H1 (cell line): ENCODE results near the gene HSPBP1. TPM values are rescaled to one million over a fixed set of nuclear protein-coding genes. Genes with fewer than 3 reads are reported as not detected.

ENCODE experiments used
- CTCF ChIA-PET: fragments of 300-600 bp; sonication (Branson Sonifier 250); formaldehyde crosslinking; loops from one replicate; lab custom pipeline; 2021; ENCODE audit not compliant: partially characterized antibody; lab: Charles Lee
- POLR2A ChIA-PET: fragments of 300-600 bp; sonication (Branson Sonifier 250); formaldehyde crosslinking; loops from one replicate; lab custom pipeline; 2021; ENCODE audit warnings: inconsistent platforms; ENCODE audit not compliant: partially characterized antibody; lab: Charles Lee
- DNase-seq, 2 experiments: peaks; one replicate each; pipeline versions ENCODE4 v3.0.0 to v3.0.0-alpha.2; 2010 to 2022; ENCODE audit warnings: low spot score in 2 of 2, low read depth in 1 of 2, mixed read lengths in 1 of 2
- FAIRE-seq: peaks from 2 replicates; lab custom pipeline; 2011; peaks lifted over from hg19 to GRCh38; lab: Jason Lieb, UNC
- H2AFZ ChIP-seq: 2 replicates; pipeline ENCODE4 v1.8.1; 2012; ENCODE audit warnings: low read length, inconsistent platforms
- H2AK5ac ChIP-seq: 2 replicates; pipeline ENCODE4 v1.6.1; 2013; ENCODE audit warnings: low read depth, low read length
- H2BK120ac ChIP-seq: replicated peaks from 2 replicates; pipeline ENCODE3; 2013; ENCODE audit warnings: low read depth, low read length, inconsistent platforms
- H2BK12ac ChIP-seq: 2 replicates; pipeline ENCODE4 v1.6.1; 2013; ENCODE audit warnings: low read depth, low read length
- H2BK15ac ChIP-seq: 2 replicates; pipeline ENCODE4 v1.6.1; 2013; ENCODE audit warnings: low read length
- H2BK20ac ChIP-seq: 2 replicates; pipeline ENCODE4 v1.6.1; 2013; ENCODE audit warnings: low read length
- H2BK5ac ChIP-seq: 2 replicates; pipeline ENCODE4 v1.6.1; 2013; ENCODE audit warnings: low read depth, low read length
- H3K14ac ChIP-seq: 2 replicates; pipeline ENCODE4 v1.6.1; 2013; ENCODE audit warnings: inconsistent platforms; ENCODE audit not compliant: insufficient read length
- H3K18ac ChIP-seq: 2 replicates; pipeline ENCODE4 v1.6.1; 2013; ENCODE audit warnings: low read length; ENCODE audit errors: extremely low read depth
- H3K23ac ChIP-seq: 2 replicates; pipeline ENCODE4 v1.6.1; 2013; ENCODE audit warnings: inconsistent platforms; ENCODE audit not compliant: insufficient read length
- H3K23me2 ChIP-seq: 2 replicates; pipeline ENCODE4 v1.6.1; 2013; ENCODE audit warnings: low read depth, low read length
- H3K27ac ChIP-seq: 2 replicates; pipeline ENCODE4 v1.6.1; 2011; ENCODE audit warnings: low read depth, low read length, inconsistent platforms
- H3K27me3 ChIP-seq, 4 experiments: replicated peaks in 1 of 4; 1 replicate in 1 of 4; 2 replicates in 3 of 4; pipeline versions ENCODE4 v1.6.1 to v1.8.1; 2011 to 2013; ENCODE audit warnings: low read length in 3 of 4, mild to moderate bottlenecking in 3 of 4, inconsistent platforms in 2 of 4, mixed read lengths in 2 of 4, moderate library complexity in 1 of 4; ENCODE audit not compliant: control insufficient read depth in 3 of 4, insufficient read depth in 3 of 4; ENCODE audit errors: extremely low read depth in 1 of 4
- H3K36me3 ChIP-seq, 4 experiments: 2 replicates each; pipeline versions ENCODE4 v1.6.1 to v1.8.1; 2011 to 2013; ENCODE audit warnings: mild to moderate bottlenecking in 4 of 4, low read length in 3 of 4, moderate library complexity in 2 of 4, control low read depth in 1 of 4, inconsistent platforms in 1 of 4; ENCODE audit not compliant: insufficient read depth in 4 of 4, control insufficient read depth in 2 of 4
- H3K4ac ChIP-seq: replicated peaks from 2 replicates; pipeline ENCODE3; 2013; ENCODE audit warnings: low read length, low read depth, mixed read lengths, inconsistent platforms; ENCODE audit not compliant: insufficient read length
- H3K4me1 ChIP-seq, 4 experiments: replicated peaks in 1 of 4; 1 replicate in 1 of 4; 2 replicates in 3 of 4; pipeline versions ENCODE4 v1.6.1 to v1.8.1; 2011 to 2013; ENCODE audit warnings: low read length in 3 of 4, inconsistent platforms in 2 of 4, mixed read lengths in 1 of 4; ENCODE audit not compliant: insufficient read depth in 4 of 4, control insufficient read depth in 3 of 4
- H3K4me2 ChIP-seq, 2 experiments: 2 replicates each; pipeline versions ENCODE4 v1.6.1 to v1.8.1; 2011 to 2013; ENCODE audit warnings: low read depth in 2 of 2, low read length in 2 of 2, control low read depth in 1 of 2, inconsistent platforms in 1 of 2, mild to moderate bottlenecking in 1 of 2; ENCODE audit not compliant: insufficient read depth in 1 of 2
- H3K4me3 ChIP-seq, 4 experiments: fragments of 200-600, 300-600 bp in 1 of 4; sonication (generic), shearing (Covaris generic), sonication (Bioruptor Twin) in 1 of 4; 2 replicates each; pipeline versions ENCODE4 v1.5.1 to v1.8.1; 2011 to 2016; ENCODE audit warnings: low read length in 4 of 4, low read depth in 3 of 4, control low read depth in 2 of 4, inconsistent platforms in 2 of 4, mild to moderate bottlenecking in 2 of 4, mixed read lengths in 1 of 4, moderate library complexity in 1 of 4; ENCODE audit not compliant: insufficient read depth in 2 of 4; ENCODE audit errors: extremely low read depth in 1 of 4
- H3K56ac ChIP-seq: replicated peaks from 2 replicates; pipeline ENCODE3; 2013; ENCODE audit warnings: low read depth, mild to moderate bottlenecking, mixed read lengths, low read length, inconsistent platforms; ENCODE audit not compliant: insufficient read length
- H3K79me1 ChIP-seq: 2 replicates; pipeline ENCODE4 v1.6.1; 2013; ENCODE audit warnings: low read depth, low read length, control low read depth
- H3K79me2 ChIP-seq, 2 experiments: 2 replicates each; pipeline versions ENCODE4 v1.6.1 to v1.8.1; 2012 to 2013; ENCODE audit warnings: low read length in 2 of 2, mild to moderate bottlenecking in 2 of 2, inconsistent platforms in 1 of 2; ENCODE audit not compliant: insufficient read depth in 2 of 2, control insufficient read depth in 1 of 2
- H3K9ac ChIP-seq, 4 experiments: replicated peaks in 1 of 4; 1 replicate in 1 of 4; 2 replicates in 3 of 4; pipeline versions ENCODE4 v1.6.1 to v1.8.1; 2011 to 2013; ENCODE audit warnings: low read depth in 3 of 4, low read length in 3 of 4, control low read depth in 2 of 4, mild to moderate bottlenecking in 2 of 4, moderate library complexity in 2 of 4, inconsistent platforms in 1 of 4; ENCODE audit errors: extremely low read depth in 1 of 4
- H3K9me3 ChIP-seq, 2 experiments: 2 replicates each; pipeline versions ENCODE4 v1.6.1 to v1.8.1; 2012 to 2013; ENCODE audit warnings: mild to moderate bottlenecking in 2 of 2, moderate library complexity in 2 of 2, control low read depth in 1 of 2, inconsistent platforms in 1 of 2, low read depth in 1 of 2, low read length in 1 of 2, mixed read lengths in 1 of 2; ENCODE audit not compliant: insufficient read depth in 2 of 2
- H4K20me1 ChIP-seq, 2 experiments: replicated peaks in 1 of 2; 2 replicates each; pipeline versions ENCODE3 to v1.8.1; 2011 to 2013; ENCODE audit warnings: inconsistent platforms in 2 of 2, low read length in 2 of 2, mild to moderate bottlenecking in 1 of 2; ENCODE audit not compliant: insufficient read depth in 2 of 2, control insufficient read depth in 1 of 2
- H4K5ac ChIP-seq: 2 replicates; pipeline ENCODE4 v1.6.1; 2013; ENCODE audit warnings: low read length, low read depth, mixed read lengths, inconsistent platforms; ENCODE audit not compliant: insufficient read length
- H4K8ac ChIP-seq: 2 replicates; pipeline ENCODE4 v1.8.0; 2013; ENCODE audit warnings: mild to moderate bottlenecking, moderate library complexity, low read length, inconsistent platforms; ENCODE audit not compliant: insufficient read depth; ENCODE audit errors: extremely low read depth
- H4K91ac ChIP-seq: replicated peaks from 2 replicates; pipeline ENCODE3; 2013; ENCODE audit warnings: low read length, mixed read lengths, inconsistent platforms; ENCODE audit not compliant: insufficient read length
- BRCA1 ChIP-seq: IDR thresholded peaks from 2 replicates; pipeline ENCODE4 v1.6.1; 2012; ENCODE audit warnings: low read depth, low read length, improper control_type of control experiment
- CTCF ChIP-seq, 3 experiments: IDR thresholded peaks; 1 replicate in 2 of 3; 2 replicates in 1 of 3; pipeline versions ENCODE4 v1.5.1 to v1.6.1; 2011; ENCODE audit warnings: low read length in 3 of 3, mild to moderate bottlenecking in 3 of 3, inconsistent platforms in 2 of 3, low read depth in 1 of 3, moderate library complexity in 1 of 3; ENCODE audit not compliant: insufficient read depth in 1 of 3; ENCODE audit errors: control extremely low read depth in 1 of 3
- EP300 ChIP-seq, 2 experiments: IDR thresholded peaks; 1 replicate in 1 of 2; 2 replicates in 1 of 2; pipeline ENCODE4 v1.6.1; 2011 to 2012; ENCODE audit warnings: low read depth in 2 of 2, low read length in 2 of 2, mild to moderate bottlenecking in 2 of 2, borderline replicate concordance in 1 of 2, inconsistent platforms in 1 of 2, moderate library complexity in 1 of 2
- JUND ChIP-seq: IDR thresholded peaks from 2 replicates; pipeline ENCODE4 v1.6.1; 2011; ENCODE audit warnings: mild to moderate bottlenecking, improper control_type of control experiment, low read length
- NRF1 ChIP-seq: IDR thresholded peaks from 2 replicates; pipeline ENCODE4 v1.6.1; 2011; ENCODE audit warnings: mild to moderate bottlenecking, low read depth, low read length, improper control_type of control experiment
- PHF8 ChIP-seq: fragments of 200-600 bp; sonication (generic); conservative IDR thresholded peaks from 2 replicates; pipeline ENCODE4 v1.7.1; 2012; ENCODE audit warnings: low read depth, mild to moderate bottlenecking, inconsistent platforms, low read length, moderate library complexity
- POLR2A ChIP-seq, 2 experiments: IDR thresholded peaks; 1 replicate in 1 of 2; 2 replicates in 1 of 2; pipeline ENCODE4 v1.6.1; 2011; ENCODE audit warnings: low read depth in 2 of 2, low read length in 2 of 2, mild to moderate bottlenecking in 2 of 2; ENCODE audit errors: control extremely low read depth in 1 of 2
- RAD21 ChIP-seq, 2 experiments: IDR thresholded peaks in 1 of 2; conservative IDR thresholded peaks in 1 of 2; 2 replicates each; pipeline ENCODE4 v1.6.1; 2011; ENCODE audit warnings: low read depth in 2 of 2, low read length in 2 of 2, improper control_type of control experiment in 1 of 2, inconsistent platforms in 1 of 2, mild to moderate bottlenecking in 1 of 2, moderate library complexity in 1 of 2
- TAF7 ChIP-seq: optimal IDR thresholded peaks from 2 replicates; pipeline ENCODE3; 2011; ENCODE audit warnings: low read depth, mild to moderate bottlenecking, inconsistent platforms, low read length, moderate library complexity, borderline replicate concordance
- WGBS, 2 experiments: shearing (Covaris generic) in 1 of 2; methylation state at CpG; one replicate each; pipeline versions ENCODE4 v1.1.6 to v1.1.7; 2013 to 2015; ENCODE audit warnings: low lambda C conversion rate in 2 of 2, mixed read lengths in 2 of 2, inconsistent platforms in 1 of 2, low coverage in 1 of 2, missing lambda C conversion rate in 1 of 2; ENCODE audit not compliant: insufficient replicate concordance in 2 of 2, insufficient coverage in 1 of 2, insufficient read length in 1 of 2; ENCODE audit errors: extremely low coverage in 1 of 2, missing lambda C conversion rate in 1 of 2; 5-methylcytosine and 5-hydroxymethylcytosine counted together
- polyA plus RNA-seq, 7 experiments: library from polyadenylated mRNA; depleted of rRNA in 3 of 7; stranded (reverse) in 5 of 7; unstranded in 2 of 7; fragments of >200 nt in 5 of 7; fragments of 200-250 nt in 2 of 7; gene quantifications; 1 replicate in 5 of 7; 2 replicates in 1 of 7; 4 replicates in 1 of 7; pipeline versions ENCODE4 v1.2.1 to v1.2.3, GENCODE V29; 2011 to 2013; ENCODE audit warnings: missing spikeins in 2 of 7, mixed read lengths in 2 of 7
- total RNA-seq: library from RNA; stranded (reverse); fragmentation: NEBNext Ultra II Directional; extraction: Animal tissue kit (Norgen Biotek cat#: 25700); gene quantifications from 2 replicates; pipeline ENCODE4 v1.2.1, GENCODE V29; 2021

The HSPBP1 gene
- total and polyA plus RNA-seq, 2 of the 8 experiments (the other 6 are each of a cell fraction or from before 2014, with no cell fraction given), result 63.4 to 100 TPM

GRCh38 chr19:55276720-55277430, 3.0 kb downstream of the HSPBP1 start:
- Histone ChIP-seq H4K5ac (no peak overlapping the region), H3K9ac (no peak overlapping the region), H3K27me3 (no peaks in the 10 kb centered on the region), H4K91ac (no peak overlapping the region), H2BK12ac (no peak overlapping the region), H4K20me1 (peaks cover 3 to 4% of the 10 kb centered on the region in 2 experiments), H3K23ac (no peak overlapping the region), H3K18ac (no peak overlapping the region), H3K56ac (peak overlapping the region; percentile 23), H2BK120ac (no peak overlapping the region), H3K79me2 (peaks cover 3 to 6% of the 10 kb centered on the region in 2 experiments; a peak in 3 of 4 replicates), H2BK15ac (no peak overlapping the region), H2BK5ac (no peak overlapping the region), H3K4me2 (no peak overlapping the region), H3K36me3 (peaks cover 0 to 9% (median 5%) of the 10 kb centered on the region in 4 experiments; a peak in 5 of 8 replicates), H3K4ac (no peak overlapping the region), H3K4me1 (peaks cover 3 to 14% (median 4%) of the 10 kb centered on the region in 4 experiments), H3K9me3 (no peaks in the 10 kb centered on the region), H3K27ac (no peak overlapping the region), H3K4me3 (no peak overlapping the region), H3K79me1 (peaks cover 7% of the 10 kb centered on the region; the same call in 1 of the 2 replicates), H3K14ac (no peak overlapping the region), H4K8ac (no peak overlapping the region), H2AFZ (no peak overlapping the region), H2AK5ac (no peak overlapping the region), H3K23me2 (peaks cover 9% of the 10 kb centered on the region; the same call in 1 of the 2 replicates), H2BK20ac (no peak overlapping the region)
- ChIA-PET POLR2A (interaction anchor here (0.6 to 2.5 kb wide), 6 partner anchors 15 to 161 kb away, joined by 3 to 10 read pairs (median 4); partner anchors contain the start of genes KMT5C and PPP6R1), CTCF (interaction anchor here (1.3 to 1.8 kb wide), 4 partner anchors 22 to 796 kb away, joined by 4 to 5 read pairs (median 4); no protein-coding TSS in a partner anchor)
- 91% methylated on average over 15 of the region's 15 CpGs; no CpG with 5 or more reads in 1 of the 2 experiments for WGBS, 2 experiments
- no peak for DNase-seq
- FAIRE-seq, result no peak
- TF ChIP-seq POLR2A (IDR thresholded peaks at IDR 0.05; ENCODE audit: control extremely low read depth in 1 of 2, low read depth in 2 of 2, low read length in 2 of 2) (no peak), TAF7 (no peak), RAD21 (IDR thresholded peaks at IDR 0.05 in 1 of 2, conservative IDR thresholded peaks at IDR 0.05 in 1 of 2; ENCODE audit: low read depth in 2 of 2, low read length in 2 of 2) (no peak), PHF8 (no peak), CTCF (IDR thresholded peaks at IDR 0.05; ENCODE audit: control extremely low read depth in 1 of 3, insufficient read depth in 1 of 3, low read depth in 1 of 3, low read length in 3 of 3) (no peak), JUND (no peak), EP300 (IDR thresholded peaks at IDR 0.05; ENCODE audit: borderline replicate concordance in 1 of 2, low read depth in 2 of 2, low read length in 2 of 2) (no peak), NRF1 (no peak), BRCA1 (no peak)
